ENCODE measurements around the gene ZNF518A.

GRCh38 chr10:96131621-96132020 lies 1.5 kb downstream of the ZNF518A start:
- TF ChIP-seq CTCF (conservative IDR thresholded peaks at IDR 0.05), result no peak
- no peak for TF ChIP-seq ZFX (IDR thresholded peaks at IDR 0.05)

Data from C4-2B (cell line).